Gastroesophageal sphincter (tissue), 4 donors: Measurements from ENCODE around the gene ARID1B. TPM values are rescaled to one million over a fixed set of nuclear protein-coding genes. Genes with fewer than 3 reads are reported as not detected.

Experiments used
- ATAC-seq: fragments of 150-250 bp; one replicate; pipeline ENCODE4 v1.9.1; 2016; ENCODE audit warnings: mild to moderate bottlenecking, moderate library complexity
- H3K27ac ChIP-seq, 4 donors: fragments of 200-600 bp; sonication (generic) in 3 of 4; 1 replicate in 3 of 4; 2 replicates in 1 of 4; pipeline ENCODE4 v1.5.1; 2016 to 2019
- H3K27me3 ChIP-seq: fragments of 200-600 bp; sonication (generic); one replicate; pipeline ENCODE4 v1.5.1; 2019
- H3K36me3 ChIP-seq, 2 donors: fragments of 200-600 bp; sonication (generic); one replicate each; pipeline ENCODE4 v1.5.1; 2019; ENCODE audit warnings: control low read depth in 1 of 2
- H3K4me1 ChIP-seq, 3 donors: fragments of 200-600 bp; sonication (generic); 1 replicate in 2 of 3; 2 replicates in 1 of 3; pipeline ENCODE4 v1.5.1; 2016 to 2019; ENCODE audit warnings: control low read depth in 2 of 3
- H3K4me3 ChIP-seq, 2 donors: fragments of 200-600 bp; sonication (generic); one replicate each; pipeline ENCODE4 v1.5.1; 2019; ENCODE audit warnings: mild to moderate bottlenecking in 1 of 2, moderate library complexity in 1 of 2
- H3K9me3 ChIP-seq, 3 donors: fragments of 200-600 bp; sonication (generic); one replicate each; pipeline ENCODE4 v1.5.1; 2017 to 2019; ENCODE audit warnings: control low read depth in 2 of 3
- EP300 ChIP-seq: sonication (generic); formaldehyde crosslinking; IDR thresholded peaks from one replicate; pipeline ENCODE4 v1.6.1; 2017; ENCODE audit warnings: antibody characterized with exemption, mild to moderate bottlenecking
- POLR2A ChIP-seq, 2 donors: fragments of 450-650 bp; IDR thresholded peaks; one replicate each; pipeline ENCODE4 v1.6.1; 2017; ENCODE audit warnings: antibody characterized with exemption in 2 of 2, mild to moderate bottlenecking in 2 of 2, moderate library complexity in 1 of 2
- POLR2AphosphoS5 ChIP-seq: sonication (generic); formaldehyde crosslinking; IDR thresholded peaks from one replicate; pipeline ENCODE4 v1.6.1; 2017; ENCODE audit warnings: antibody characterized with exemption
- WGBS, 2 donors: methylation state at CpG; one replicate each; pipeline ENCODE4 v1.1.5; 2018; ENCODE audit warnings: low coverage in 1 of 2; 5-methylcytosine and 5-hydroxymethylcytosine counted together
- total RNA-seq, 4 donors: library from RNA; depleted of rRNA; stranded (reverse); fragments of >200 nt; gene quantifications; one replicate each; pipeline ENCODE4 v1.1.0, GENCODE V29; 2016
- TF ChIP-seq, protein P1 (sequence below), 4 experiments: fragments of 200-600 bp in 2 of 4; fragments of 450-650 bp in 2 of 4; sonication (generic) in 1 of 4; IDR thresholded peaks; one replicate each; pipeline ENCODE4 v1.5.1; 2017 to 2019; ENCODE audit warnings: antibody characterized with exemption in 4 of 4, mild to moderate bottlenecking in 2 of 4, moderate library complexity in 2 of 4

ARID1B gene
- total RNA-seq, 4 donors from 2014 or later: 40.0 to 106 (median 79.7) TPM

DNA sequence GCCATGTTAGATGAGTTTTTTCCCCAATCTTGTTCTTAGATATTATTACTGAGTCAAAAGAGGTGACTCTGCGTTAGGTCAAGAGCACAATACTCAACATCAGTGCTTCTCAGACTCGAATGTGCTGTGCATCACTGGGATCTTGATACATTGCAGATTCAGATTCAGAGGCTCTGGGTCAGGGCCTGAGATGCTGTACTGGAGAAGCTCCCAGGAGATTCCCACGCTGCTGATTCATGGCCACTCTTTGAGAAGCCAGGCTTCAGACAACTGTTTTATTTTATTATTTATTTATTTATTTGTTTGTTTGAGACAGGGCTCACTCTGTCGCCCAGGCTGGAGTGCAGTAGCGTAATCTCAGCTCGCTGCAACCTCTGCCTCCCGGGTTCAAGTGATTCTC lies 41.4 kb upstream of the ARID1B start:
- Histone ChIP-seq H3K9me3 (peaks cover 0 to 15% (median 0%) of the 10 kb centered on the region in 3 donors), H3K27ac (no peak overlapping the region), H3K4me3 (no peak overlapping the region), H3K36me3 (no peaks in the 10 kb centered on the region), H3K27me3 (no peaks in the 10 kb centered on the region), H3K4me1 (no peaks in the 10 kb centered on the region)
- 80 to 89% methylated on average over 4 to 7 of the region's 7 CpGs for WGBS, 2 donors
- TF ChIP-seq, protein P1, sequence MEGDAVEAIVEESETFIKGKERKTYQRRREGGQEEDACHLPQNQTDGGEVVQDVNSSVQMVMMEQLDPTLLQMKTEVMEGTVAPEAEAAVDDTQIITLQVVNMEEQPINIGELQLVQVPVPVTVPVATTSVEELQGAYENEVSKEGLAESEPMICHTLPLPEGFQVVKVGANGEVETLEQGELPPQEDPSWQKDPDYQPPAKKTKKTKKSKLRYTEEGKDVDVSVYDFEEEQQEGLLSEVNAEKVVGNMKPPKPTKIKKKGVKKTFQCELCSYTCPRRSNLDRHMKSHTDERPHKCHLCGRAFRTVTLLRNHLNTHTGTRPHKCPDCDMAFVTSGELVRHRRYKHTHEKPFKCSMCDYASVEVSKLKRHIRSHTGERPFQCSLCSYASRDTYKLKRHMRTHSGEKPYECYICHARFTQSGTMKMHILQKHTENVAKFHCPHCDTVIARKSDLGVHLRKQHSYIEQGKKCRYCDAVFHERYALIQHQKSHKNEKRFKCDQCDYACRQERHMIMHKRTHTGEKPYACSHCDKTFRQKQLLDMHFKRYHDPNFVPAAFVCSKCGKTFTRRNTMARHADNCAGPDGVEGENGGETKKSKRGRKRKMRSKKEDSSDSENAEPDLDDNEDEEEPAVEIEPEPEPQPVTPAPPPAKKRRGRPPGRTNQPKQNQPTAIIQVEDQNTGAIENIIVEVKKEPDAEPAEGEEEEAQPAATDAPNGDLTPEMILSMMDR (IDR thresholded peaks at IDR 0.05): no peak
- no peak for TF ChIP-seq EP300
- no peak for TF ChIP-seq POLR2AphosphoS5
- no peak for TF ChIP-seq POLR2A (IDR thresholded peaks at IDR 0.05)
- ATAC-seq: no peak

DNA sequence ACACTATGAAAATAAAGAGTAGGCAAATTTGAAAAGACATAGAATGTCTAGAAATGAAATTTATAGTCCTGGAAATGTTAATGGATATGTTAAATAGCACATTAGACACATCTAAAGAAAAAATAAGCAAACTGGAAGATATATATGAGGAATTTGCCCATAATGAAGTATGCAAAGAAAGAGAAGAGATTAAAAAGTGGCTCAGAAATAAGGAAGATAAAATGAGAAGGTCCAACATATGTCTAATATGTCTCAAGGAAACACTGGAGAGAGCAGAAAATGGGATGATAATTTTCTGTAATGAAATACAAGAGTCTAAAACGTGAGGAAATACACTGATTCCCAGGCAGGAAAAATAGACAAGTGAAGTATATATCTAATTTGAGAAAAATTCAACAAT lies 36.6 kb upstream of the ARID1B start:
- no peak for TF ChIP-seq POLR2A (IDR thresholded peaks at IDR 0.05)
- no peak for TF ChIP-seq EP300
- TF ChIP-seq, protein P1 (IDR thresholded peaks at IDR 0.05): no peak
- no peak for TF ChIP-seq POLR2AphosphoS5
- Histone ChIP-seq H3K9me3 (peaks cover 0 to 22% (median 0%) of the 10 kb centered on the region in 3 donors), H3K27ac (no peak overlapping the region), H3K4me1 (no peaks in the 10 kb centered on the region), H3K4me3 (no peak overlapping the region), H3K27me3 (no peaks in the 10 kb centered on the region), H3K36me3 (no peaks in the 10 kb centered on the region)
- WGBS, 2 donors: 55 to 60% methylated on average over 1 of the region's 1 CpG
- no peak for ATAC-seq

DNA sequence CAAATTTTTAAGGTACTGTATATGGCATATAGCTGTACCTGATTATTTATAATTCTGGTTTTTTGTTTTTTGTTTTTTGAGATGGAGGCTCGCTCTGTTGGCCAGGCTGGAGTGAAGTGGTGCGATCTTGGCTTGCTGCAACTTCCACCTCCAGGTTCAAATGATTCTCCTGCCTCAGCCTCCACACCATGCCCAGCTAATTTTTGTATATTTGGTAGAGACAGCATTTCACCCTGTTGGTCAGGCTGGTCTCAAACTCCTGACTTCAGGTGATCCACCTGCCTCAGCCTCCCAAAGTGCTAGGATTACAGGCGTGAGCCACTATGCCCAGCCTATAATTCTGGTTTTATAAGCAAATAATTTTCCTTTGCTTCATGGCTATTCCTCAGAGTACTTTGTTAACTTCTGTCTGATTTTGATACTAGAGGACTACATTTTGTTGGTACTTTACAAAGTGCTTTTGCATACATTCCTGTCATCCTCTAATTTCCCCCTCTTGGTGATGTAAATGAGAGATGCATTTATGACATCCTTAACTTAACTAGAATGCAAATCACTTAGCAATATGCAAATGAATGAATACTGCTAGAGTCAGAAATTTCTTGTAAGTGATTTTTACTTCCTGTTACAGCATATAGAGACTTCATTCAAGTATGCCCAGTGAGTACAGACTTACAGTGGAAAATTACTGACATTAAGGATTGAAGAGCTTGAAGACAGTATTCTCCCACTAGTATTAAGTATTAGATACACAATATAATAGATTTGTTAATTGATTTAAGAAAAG lies 35.7 kb upstream of the ARID1B start:
- Histone ChIP-seq H3K4me3 (no peak overlapping the region), H3K9me3 (peaks cover 0 to 22% (median 0%) of the 10 kb centered on the region in 3 donors), H3K27me3 (no peaks in the 10 kb centered on the region), H3K36me3 (no peaks in the 10 kb centered on the region), H3K4me1 (no peaks in the 10 kb centered on the region), H3K27ac (no peak overlapping the region)
- TF ChIP-seq, protein P1 (IDR thresholded peaks at IDR 0.05): no peak
- TF ChIP-seq EP300: no peak
- TF ChIP-seq POLR2A (IDR thresholded peaks at IDR 0.05): no peak
- no peak for ATAC-seq
- 85 to 100% methylated on average over 2 to 3 of the region's 3 CpGs for WGBS, 2 donors

DNA sequence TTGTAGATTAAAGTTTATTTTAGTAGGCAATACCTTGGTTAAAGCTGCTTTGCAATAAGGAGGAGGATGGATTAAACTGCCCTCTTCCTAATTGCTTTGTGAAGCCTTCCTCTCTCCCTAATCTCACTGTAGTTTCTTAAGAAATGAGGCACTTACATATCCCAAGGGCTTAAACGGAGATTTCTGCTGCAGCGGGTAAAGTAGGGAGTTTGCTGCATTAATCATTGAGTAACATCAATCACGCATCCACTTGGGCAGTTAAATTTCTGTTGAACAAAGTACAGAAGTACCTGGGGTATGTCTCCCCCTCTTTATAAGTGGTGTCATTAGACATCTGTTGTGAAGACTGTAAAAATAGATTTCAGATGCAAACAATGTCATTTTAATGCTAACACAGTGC lies 29.5 kb upstream of the ARID1B start:
- 41 to 49% methylated on average over 3 of the region's 3 CpGs for WGBS, 2 donors
- H3K9me3 ChIP-seq: no peaks in the 10 kb centered on the region
- no peaks in the 10 kb centered on the region for H3K36me3 ChIP-seq
- H3K27ac ChIP-seq: no peak overlapping the region
- no peak for ATAC-seq
- H3K4me1 ChIP-seq: no peaks in the 10 kb centered on the region
- H3K27me3 ChIP-seq: no peaks in the 10 kb centered on the region
- TF ChIP-seq EP300 (no peak), POLR2AphosphoS5 (no peak), POLR2A (IDR thresholded peaks at IDR 0.05) (no peak)
- TF ChIP-seq, protein P1 (IDR thresholded peaks at IDR 0.05): no peak
- H3K4me3 ChIP-seq: no peak overlapping the region

- Histone ChIP-seq H3K27ac (no peak overlapping the region), H3K27me3 (no peaks in the 10 kb centered on the region), H3K4me3 (no peak overlapping the region), H3K4me1 (no peaks in the 10 kb centered on the region), H3K9me3 (no peaks in the 10 kb centered on the region), H3K36me3 (no peaks in the 10 kb centered on the region)
- WGBS, 2 donors: 80% methylated on average over 1 of the region's 1 CpG; no CpG with 5 or more reads in 1 of the 2 donors
- ATAC-seq: no peak
- TF ChIP-seq, protein P1 (IDR thresholded peaks at IDR 0.05): no peak
- no peak for TF ChIP-seq POLR2AphosphoS5
- TF ChIP-seq EP300: no peak
- no peak for TF ChIP-seq POLR2A (IDR thresholded peaks at IDR 0.05)
Observed at GRCh38 chr6:156748504-156748903, 28.7 kb upstream of the ARID1B start.
